WTC11 (cell line): Measurements from ENCODE around the gene FREM1. TPM values are rescaled to one million over a fixed set of nuclear protein-coding genes. Genes with fewer than 3 reads are reported as not detected.

Experiments
- ATAC-seq: fragments of 200-7000 bp; cut with Tn5 transposase; 2 replicates; pipeline ENCODE4 v1.10.0; 2021; ENCODE audit warnings: mild to moderate bottlenecking, moderate library complexity
- CTCF ChIA-PET: fragments of 300-600 bp; sonication (Branson Sonifier 250); formaldehyde crosslinking; loops from one replicate; lab custom pipeline; 2021; ENCODE audit warnings: antibody characterized with exemption; lab: Charles Lee
- POLR2A ChIA-PET: fragments of 350-600 bp; sonication (Branson Sonifier 250); formaldehyde crosslinking; loops from one replicate; lab custom pipeline; 2021; ENCODE audit warnings: antibody characterized with exemption; lab: Charles Lee
- DNase-seq: peaks from one replicate; pipeline ENCODE4 v3.0.0; 2021; ENCODE audit warnings: low spot score
- H3K27ac Mint-ChIP-seq: 2 replicates; pipeline ENCODE4 v1.8.0; 2021; ENCODE audit warnings: mixed read lengths
- H3K27me3 Mint-ChIP-seq: 2 replicates; pipeline ENCODE4 v1.8.0; 2021; ENCODE audit warnings: low read depth, mild to moderate bottlenecking, moderate library complexity, mixed read lengths
- H3K36me3 Mint-ChIP-seq: 2 replicates; pipeline ENCODE4 v1.8.0; 2021; ENCODE audit warnings: mixed read lengths
- H3K4me1 Mint-ChIP-seq: 2 replicates; pipeline ENCODE4 v1.8.0; 2022; ENCODE audit warnings: mixed read lengths
- H3K4me3 Mint-ChIP-seq: 2 replicates; pipeline ENCODE4 v1.8.0; 2021; ENCODE audit warnings: mild to moderate bottlenecking, moderate library complexity, mixed read lengths
- H3K9me3 Mint-ChIP-seq: 2 replicates; pipeline ENCODE4 v1.8.0; 2021; ENCODE audit warnings: mixed read lengths
- ARID4B ChIP-seq: sonication (generic); formaldehyde crosslinking; IDR thresholded peaks from 2 replicates; pipeline ENCODE4 v1.8.0; 2023; ENCODE audit warnings: missing genetic modification reagents, mild to moderate bottlenecking, borderline replicate concordance
- CREB1 ChIP-seq: sonication (generic); formaldehyde crosslinking; IDR thresholded peaks from 2 replicates; pipeline ENCODE4 v1.8.0; 2023; ENCODE audit warnings: mild to moderate bottlenecking, missing genetic modification reagents
- CREM ChIP-seq: sonication (generic); formaldehyde crosslinking; IDR thresholded peaks from 2 replicates; pipeline ENCODE4 v1.8.1; 2022; ENCODE audit warnings: mild to moderate bottlenecking, missing genetic modification reagents, moderate library complexity
- CTCF ChIP-seq: fragments of 200-600 bp; IDR thresholded peaks from 2 replicates; pipeline ENCODE4 v1.8.0; 2022; ENCODE audit warnings: antibody characterized with exemption
- ELF4 ChIP-seq: sonication (generic); formaldehyde crosslinking; IDR thresholded peaks from 2 replicates; pipeline ENCODE4 v1.8.1; 2022; ENCODE audit warnings: low read depth, mild to moderate bottlenecking, moderate library complexity, missing genetic modification reagents
- EMX1 ChIP-seq: fragments of 250-450 bp; sonication (Bioruptor Pico); IDR thresholded peaks from 2 replicates; pipeline ENCODE4 v1.8.0; 2021; ENCODE audit warnings: mild to moderate bottlenecking
- ETV6 ChIP-seq: sonication (generic); formaldehyde crosslinking; IDR thresholded peaks from 2 replicates; pipeline ENCODE4 v1.8.1; 2022; ENCODE audit warnings: mild to moderate bottlenecking, missing genetic modification reagents
- GRHL2 ChIP-seq: fragments of 250-450 bp; sonication (Bioruptor Pico); IDR thresholded peaks from 2 replicates; pipeline ENCODE4 v1.8.0; 2022; ENCODE audit warnings: mild to moderate bottlenecking, moderate library complexity; ENCODE audit not compliant: insufficient replicate concordance, severe bottlenecking
- GTF2I ChIP-seq: fragments of 250-450 bp; sonication (Bioruptor Pico); conservative IDR thresholded peaks from 2 replicates; pipeline ENCODE4 v1.4.0; 2021; ENCODE audit warnings: mild to moderate bottlenecking
- IRF1 ChIP-seq: sonication (generic); formaldehyde crosslinking; IDR thresholded peaks from 2 replicates; pipeline ENCODE4 v1.8.0; 2023; ENCODE audit warnings: missing genetic modification reagents
- IRF2 ChIP-seq: sonication (generic); formaldehyde crosslinking; IDR thresholded peaks from 2 replicates; pipeline ENCODE4 v1.8.0; 2022; ENCODE audit warnings: low read depth, missing genetic modification reagents, borderline replicate concordance
- JAZF1 ChIP-seq: fragments of 250-450 bp; sonication (Bioruptor Pico); IDR thresholded peaks from 2 replicates; pipeline ENCODE4 v1.9.0; 2021; ENCODE audit warnings: moderate library complexity, mild to moderate bottlenecking, inconsistent platforms
- JUN ChIP-seq: sonication (generic); formaldehyde crosslinking; IDR thresholded peaks from 2 replicates; pipeline ENCODE4 v1.8.0; 2023; ENCODE audit warnings: mild to moderate bottlenecking, missing genetic modification reagents
- NR1H2 ChIP-seq: sonication (generic); formaldehyde crosslinking; IDR thresholded peaks from 2 replicates; pipeline ENCODE4 v1.9.0; 2021; ENCODE audit warnings: mild to moderate bottlenecking, moderate library complexity, missing genetic modification reagents
- RORB ChIP-seq: fragments of 250-450 bp; sonication (Bioruptor Pico); IDR thresholded peaks from 2 replicates; pipeline ENCODE4 v1.9.0; 2021; ENCODE audit warnings: mild to moderate bottlenecking
- SP1 ChIP-seq: sonication (generic); formaldehyde crosslinking; conservative IDR thresholded peaks from 2 replicates; pipeline ENCODE4 v1.8.1; 2022; ENCODE audit warnings: missing genetic modification reagents
- TP53 ChIP-seq: sonication (generic); formaldehyde crosslinking; IDR thresholded peaks from 2 replicates; pipeline ENCODE4 v1.8.1; 2023; ENCODE audit warnings: mild to moderate bottlenecking, missing genetic modification reagents
- ZBTB21 ChIP-seq: sonication (generic); formaldehyde crosslinking; IDR thresholded peaks from 2 replicates; pipeline ENCODE4 v1.8.1; 2023; ENCODE audit warnings: mild to moderate bottlenecking, missing genetic modification reagents, borderline replicate concordance
- ZNF219 ChIP-seq: sonication (generic); formaldehyde crosslinking; IDR thresholded peaks from 2 replicates; pipeline ENCODE4 v1.8.0; 2023; ENCODE audit warnings: missing genetic modification reagents, mild to moderate bottlenecking, borderline replicate concordance
- ZNF232 ChIP-seq: sonication (generic); formaldehyde crosslinking; IDR thresholded peaks from 2 replicates; pipeline ENCODE4 v1.8.0; 2022; ENCODE audit warnings: mild to moderate bottlenecking, missing genetic modification reagents
- ZNF671 ChIP-seq: fragments of 250-450 bp; sonication (Bioruptor Pico); IDR thresholded peaks from 2 replicates; pipeline ENCODE4 v1.8.0; 2021; ENCODE audit warnings: mild to moderate bottlenecking
- total RNA-seq: library from RNA; stranded (reverse); gene quantifications from 3 replicates; pipeline ENCODE4 v1.2.3, GENCODE V29; 2021
- TF ChIP-seq, protein P1 (sequence below): sonication (generic); formaldehyde crosslinking; IDR thresholded peaks from 2 replicates; pipeline ENCODE4 v1.8.0; 2022; ENCODE audit warnings: mild to moderate bottlenecking, missing genetic modification reagents
- TF ChIP-seq, protein P2 (sequence below): sonication (generic); formaldehyde crosslinking; IDR thresholded peaks from 2 replicates; pipeline ENCODE4 v1.8.0; 2022; ENCODE audit warnings: mild to moderate bottlenecking, missing genetic modification reagents

Gene FREM1
- total RNA-seq, 1 experiment from 2014 or later = 2.8 TPM

GRCh38 chr9:14814249-14814628 lies 96.0 kb downstream of the FREM1 start (continued):
- TF ChIP-seq CTCF (no peak), JAZF1 (CRISPR knock-in tag) (no peak)

- no peak for DNase-seq
- TF ChIP-seq JAZF1 (CRISPR knock-in tag) (no peak), GRHL2 (CRISPR knock-in tag) (no peak), CREM (CRISPR knock-in tag) (no peak), CREB1 (CRISPR knock-in tag) (no peak), RORB (CRISPR knock-in tag) (no peak), ELF4 (no peak), GTF2I (CRISPR knock-in tag) (no peak), TP53 (CRISPR knock-in tag) (no peak), IRF1 (no peak), ZBTB21 (CRISPR knock-in tag) (no peak)
- TF ChIP-seq, protein P1, sequence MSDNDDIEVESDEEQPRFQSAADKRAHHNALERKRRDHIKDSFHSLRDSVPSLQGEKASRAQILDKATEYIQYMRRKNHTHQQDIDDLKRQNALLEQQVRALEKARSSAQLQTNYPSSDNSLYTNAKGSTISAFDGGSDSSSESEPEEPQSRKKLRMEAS (CRISPR knock-in tag) = no peak
- no peak overlapping the region for H3K27ac Mint-ChIP-seq
Observed at GRCh38 chr9:14813336-14814248, 96.6 kb downstream of the FREM1 start.

DNA sequence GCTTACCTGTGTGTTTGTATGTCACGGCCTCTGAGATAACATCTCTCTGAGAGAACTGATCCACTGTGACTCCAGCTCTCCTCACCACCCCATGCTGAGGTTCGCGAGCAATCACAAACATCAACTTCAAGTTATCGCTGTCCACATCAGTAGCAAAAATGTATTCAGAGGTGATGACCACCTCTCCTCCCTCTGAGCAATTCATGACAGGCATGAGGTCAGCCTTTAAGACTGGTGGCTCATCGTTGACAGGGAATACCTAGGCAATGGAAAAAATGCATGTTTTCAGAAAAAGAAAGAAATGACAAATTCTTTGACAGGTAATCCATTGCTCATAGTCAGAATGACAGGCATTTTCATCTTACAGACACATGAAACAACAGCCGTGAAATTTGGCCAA lies 97.4 kb downstream of the FREM1 start:
- DNase-seq (no peak), ATAC-seq (no peak)
- no peak overlapping the region for H3K27ac Mint-ChIP-seq
- no peak overlapping the region for H3K4me3 Mint-ChIP-seq
- peaks cover 13% of the 10 kb centered on the region for H3K4me1 Mint-ChIP-seq
- POLR2A ChIA-PET = no interaction called here
- H3K9me3 Mint-ChIP-seq = peaks cover 19% of the 10 kb centered on the region
- peaks cover 19% of the 10 kb centered on the region for H3K36me3 Mint-ChIP-seq
- CTCF ChIA-PET = no interaction called here
- H3K27me3 Mint-ChIP-seq = no peaks in the 10 kb centered on the region
- no peak for TF ChIP-seq SP1
- TF ChIP-seq, all 79 proteins: peak for 0

More at GRCh38 chr9:14813336-14814248, 96.6 kb downstream of the FREM1 start:
- ATAC-seq = no peak
- H3K36me3 Mint-ChIP-seq = peaks cover 11% of the 10 kb centered on the region
- no peak overlapping the region for H3K4me3 Mint-ChIP-seq
- ChIA-PET POLR2A (no interaction called here), CTCF (no interaction called here)
- H3K9me3 Mint-ChIP-seq = peaks cover 14% of the 10 kb centered on the region
- H3K27me3 Mint-ChIP-seq = no peaks in the 10 kb centered on the region
- H3K4me1 Mint-ChIP-seq = peaks cover 13% of the 10 kb centered on the region

DNA sequence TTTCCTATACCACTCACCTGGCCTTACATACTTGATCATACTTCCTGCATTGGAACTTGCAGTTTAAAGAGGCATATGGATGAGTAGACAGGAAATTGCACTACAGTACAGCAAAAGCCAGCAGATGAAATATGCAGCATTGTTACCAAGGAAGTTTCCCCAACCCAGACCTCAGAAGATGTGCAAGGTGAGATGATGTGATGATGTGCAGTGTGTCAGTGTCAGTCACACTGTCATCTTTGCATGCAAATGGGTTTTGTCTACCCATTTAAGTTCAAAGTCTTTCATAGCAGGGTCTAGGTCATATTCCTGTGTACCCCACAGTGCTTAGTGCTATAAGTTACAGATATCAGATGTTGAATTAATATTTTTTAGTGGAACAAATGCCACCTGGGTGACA lies 98.4 kb downstream of the FREM1 start:
- no peak for DNase-seq
- ChIA-PET POLR2A (no interaction called here), CTCF (no interaction called here)
- Mint-ChIP-seq H3K27ac (no peak overlapping the region), H3K27me3 (no peaks in the 10 kb centered on the region), H3K9me3 (peaks cover 19% of the 10 kb centered on the region), H3K4me1 (peaks cover 13% of the 10 kb centered on the region), H3K4me3 (no peak overlapping the region), H3K36me3 (peaks cover 19% of the 10 kb centered on the region)
- ATAC-seq = no peak
- TF ChIP-seq IRF2 (CRISPR knock-in tag) (no peak), ETV6 (CRISPR knock-in tag) (no peak), NR1H2 (no peak), ZNF219 (no peak), EMX1 (CRISPR knock-in tag) (no peak), ZNF232 (no peak), ZNF671 (CRISPR knock-in tag) (no peak), ARID4B (CRISPR knock-in tag) (no peak), JUN (CRISPR knock-in tag) (no peak), ZBTB21 (CRISPR knock-in tag) (no peak)
- TF ChIP-seq, protein P2, sequence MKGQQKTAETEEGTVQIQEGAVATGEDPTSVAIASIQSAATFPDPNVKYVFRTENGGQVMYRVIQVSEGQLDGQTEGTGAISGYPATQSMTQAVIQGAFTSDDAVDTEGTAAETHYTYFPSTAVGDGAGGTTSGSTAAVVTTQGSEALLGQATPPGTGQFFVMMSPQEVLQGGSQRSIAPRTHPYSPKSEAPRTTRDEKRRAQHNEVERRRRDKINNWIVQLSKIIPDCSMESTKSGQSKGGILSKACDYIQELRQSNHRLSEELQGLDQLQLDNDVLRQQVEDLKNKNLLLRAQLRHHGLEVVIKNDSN (CRISPR knock-in tag) = no peak
